Activated naive CD4-positive, alpha-beta T cell treated with anti-CD3 and anti-CD28 coated beads, Interleukin-2, amount 50 U/mL, for 24 hours (primary cell): Measurements from ENCODE around the gene ITGB7.
A peak's percentile ranks its signal among the peaks of the same experiment; 100 is the strongest.

Experiments used
- H3K27ac Mint-ChIP-seq: one replicate; pipeline ENCODE4 v1.8.0; 2021; ENCODE audit warnings: mild to moderate bottlenecking, mixed read lengths
- H3K27me3 Mint-ChIP-seq: one replicate; pipeline ENCODE4 v1.8.0; 2021; ENCODE audit warnings: mixed read lengths
- H3K36me3 Mint-ChIP-seq: one replicate; pipeline ENCODE4 v1.8.0; 2021; ENCODE audit warnings: mixed read lengths
- H3K4me1 Mint-ChIP-seq: one replicate; pipeline ENCODE4 v1.8.0; 2021; ENCODE audit warnings: mixed read lengths
- H3K4me3 Mint-ChIP-seq: one replicate; pipeline ENCODE4 v1.8.0; 2021; ENCODE audit warnings: mild to moderate bottlenecking, mixed read lengths
- H3K9me3 Mint-ChIP-seq: one replicate; pipeline ENCODE4 v1.8.0; 2021; ENCODE audit warnings: mixed read lengths

ITGB7 gene

GRCh38 chr12:53223389-53224060 lies 16.5 kb upstream of the ITGB7 start:
- Mint-ChIP-seq H3K27ac (peak overlapping the region; percentile 14), H3K36me3 (no peaks in the 10 kb centered on the region), H3K9me3 (no peaks in the 10 kb centered on the region), H3K4me3 (peak overlapping the region; percentile 53), H3K27me3 (no peaks in the 10 kb centered on the region), H3K4me1 (peaks cover 69% of the 10 kb centered on the region)

GRCh38 chr12:53222806-53223261 lies 15.8 kb upstream of the ITGB7 start:
- Mint-ChIP-seq H3K36me3 (no peaks in the 10 kb centered on the region), H3K27me3 (no peaks in the 10 kb centered on the region), H3K27ac (peak overlapping the region; percentile 41), H3K9me3 (no peaks in the 10 kb centered on the region), H3K4me3 (peak overlapping the region; percentile 68), H3K4me1 (peaks cover 72% of the 10 kb centered on the region)

GRCh38 chr12:53222170-53222721 lies 15.2 kb upstream of the ITGB7 start:
- peak overlapping the region; percentile 79 for H3K27ac Mint-ChIP-seq
- H3K9me3 Mint-ChIP-seq, result no peaks in the 10 kb centered on the region
- peak overlapping the region; percentile 79 for H3K4me3 Mint-ChIP-seq
- no peaks in the 10 kb centered on the region for H3K27me3 Mint-ChIP-seq
- H3K36me3 Mint-ChIP-seq, result no peaks in the 10 kb centered on the region
- peaks cover 77% of the 10 kb centered on the region for H3K4me1 Mint-ChIP-seq

GRCh38 chr12:53221203-53222080 lies 14.4 kb upstream of the ITGB7 start:
- no peaks in the 10 kb centered on the region for H3K36me3 Mint-ChIP-seq
- H3K9me3 Mint-ChIP-seq, result no peaks in the 10 kb centered on the region
- H3K27me3 Mint-ChIP-seq, result no peaks in the 10 kb centered on the region
- peak overlapping the region; percentile 96 for H3K27ac Mint-ChIP-seq
- H3K4me1 Mint-ChIP-seq, result peaks cover 80% of the 10 kb centered on the region
- peak overlapping the region; percentile 90 for H3K4me3 Mint-ChIP-seq

- H3K27me3 Mint-ChIP-seq, result no peaks in the 10 kb centered on the region
- peak overlapping the region; percentile 96 for H3K27ac Mint-ChIP-seq
- H3K4me3 Mint-ChIP-seq, result peak overlapping the region; percentile 90
- no peaks in the 10 kb centered on the region for H3K9me3 Mint-ChIP-seq
- peaks cover 83% of the 10 kb centered on the region for H3K4me1 Mint-ChIP-seq
- no peaks in the 10 kb centered on the region for H3K36me3 Mint-ChIP-seq
These were observed 13.7 kb upstream of the ITGB7 start for GRCh38 chr12:53220694-53221202.

- Mint-ChIP-seq H3K36me3 (no peaks in the 10 kb centered on the region), H3K27ac (peak overlapping the region; percentile 96), H3K4me3 (peak overlapping the region; percentile 95), H3K9me3 (no peaks in the 10 kb centered on the region), H3K4me1 (peaks cover 82% of the 10 kb centered on the region), H3K27me3 (no peaks in the 10 kb centered on the region)
These were observed 13.1 kb upstream of the ITGB7 start for GRCh38 chr12:53219956-53220693.

- H3K9me3 Mint-ChIP-seq, result no peaks in the 10 kb centered on the region
- peak overlapping the region; percentile 96 for H3K27ac Mint-ChIP-seq
- H3K27me3 Mint-ChIP-seq, result no peaks in the 10 kb centered on the region
- H3K4me3 Mint-ChIP-seq, result peak overlapping the region; percentile 95
- peaks cover 80% of the 10 kb centered on the region for H3K4me1 Mint-ChIP-seq
- no peaks in the 10 kb centered on the region for H3K36me3 Mint-ChIP-seq
These were observed 12.4 kb upstream of the ITGB7 start for GRCh38 chr12:53219292-53219955.

GRCh38 chr12:53218551-53219291 lies 11.7 kb upstream of the ITGB7 start:
- Mint-ChIP-seq H3K27ac (peak overlapping the region; percentile 96), H3K27me3 (no peaks in the 10 kb centered on the region), H3K4me1 (peaks cover 80% of the 10 kb centered on the region), H3K9me3 (no peaks in the 10 kb centered on the region), H3K4me3 (peak overlapping the region; percentile 95), H3K36me3 (no peaks in the 10 kb centered on the region)

GRCh38 chr12:53217931-53218307 lies 10.9 kb upstream of the ITGB7 start:
- peak overlapping the region; percentile 93 for H3K27ac Mint-ChIP-seq
- no peaks in the 10 kb centered on the region for H3K27me3 Mint-ChIP-seq
- peak overlapping the region; percentile 86 for H3K4me3 Mint-ChIP-seq
- no peaks in the 10 kb centered on the region for H3K36me3 Mint-ChIP-seq
- peaks cover 80% of the 10 kb centered on the region for H3K4me1 Mint-ChIP-seq
- no peaks in the 10 kb centered on the region for H3K9me3 Mint-ChIP-seq

GRCh38 chr12:53217051-53217930 lies 10.2 kb upstream of the ITGB7 start:
- peak overlapping the region; percentile 86 for H3K4me3 Mint-ChIP-seq
- peaks cover 76% of the 10 kb centered on the region for H3K4me1 Mint-ChIP-seq
- no peaks in the 10 kb centered on the region for H3K36me3 Mint-ChIP-seq
- no peaks in the 10 kb centered on the region for H3K27me3 Mint-ChIP-seq
- no peaks in the 10 kb centered on the region for H3K9me3 Mint-ChIP-seq
- H3K27ac Mint-ChIP-seq, result peak overlapping the region; percentile 93

GRCh38 chr12:53215497-53215896 lies 8.4 kb upstream of the ITGB7 start:
- Mint-ChIP-seq H3K27ac (peak overlapping the region; percentile 86), H3K36me3 (no peaks in the 10 kb centered on the region), H3K9me3 (no peaks in the 10 kb centered on the region), H3K4me1 (peaks cover 73% of the 10 kb centered on the region), H3K27me3 (no peaks in the 10 kb centered on the region), H3K4me3 (no peak overlapping the region)

- Mint-ChIP-seq H3K36me3 (no peaks in the 10 kb centered on the region), H3K27ac (peak overlapping the region; percentile 86)
These were observed 7.8 kb upstream of the ITGB7 start for GRCh38 chr12:53214687-53215455.

GRCh38 chr12:53214221-53214620 lies 7.2 kb upstream of the ITGB7 start:
- Mint-ChIP-seq H3K27me3 (no peaks in the 10 kb centered on the region), H3K4me1 (peaks cover 74% of the 10 kb centered on the region), H3K9me3 (no peaks in the 10 kb centered on the region), H3K4me3 (no peak overlapping the region), H3K27ac (no peak overlapping the region), H3K36me3 (no peaks in the 10 kb centered on the region)

More at GRCh38 chr12:53214687-53215455, 7.8 kb upstream of the ITGB7 start:
- Mint-ChIP-seq H3K27me3 (no peaks in the 10 kb centered on the region), H3K4me1 (peaks cover 73% of the 10 kb centered on the region), H3K4me3 (no peak overlapping the region), H3K9me3 (no peaks in the 10 kb centered on the region)
